Suppressor macrophage treated with lipopolysaccharide for 1 hour (primary cell): ENCODE results near the gene CUX1.
"Not testable (repeated sequence)": the region's sequence is repeated elsewhere in the genome, so short reads cannot be mapped to it uniquely, and the experiment has no call there.

ENCODE experiments used
- DNase-seq, 3 donors: peaks; one replicate each; pipeline ENCODE4 v3.0.0-alpha.2; 2020 to 2022

Gene CUX1

DNA sequence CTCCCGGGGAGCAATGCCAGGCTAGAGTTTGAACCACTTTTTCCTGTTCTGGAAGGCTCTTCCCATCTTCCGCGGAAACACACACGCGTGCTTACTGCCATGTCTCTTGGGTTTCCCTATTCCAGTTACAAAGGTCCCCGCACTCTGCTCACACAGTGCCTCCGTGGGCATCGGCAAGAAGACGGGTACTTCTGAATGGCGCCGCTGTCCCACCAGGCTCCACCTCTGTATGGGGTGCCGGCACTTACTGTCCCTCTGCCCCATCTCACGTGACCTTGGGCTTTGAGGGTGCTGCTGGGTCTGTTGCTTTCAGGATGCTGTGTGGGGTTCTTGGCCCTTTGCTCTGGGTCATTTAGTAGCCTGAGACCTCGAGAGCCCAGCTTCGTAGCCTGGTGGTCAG is 298.5 kb downstream of the CUX1 start:
- no peak for DNase-seq

DNA sequence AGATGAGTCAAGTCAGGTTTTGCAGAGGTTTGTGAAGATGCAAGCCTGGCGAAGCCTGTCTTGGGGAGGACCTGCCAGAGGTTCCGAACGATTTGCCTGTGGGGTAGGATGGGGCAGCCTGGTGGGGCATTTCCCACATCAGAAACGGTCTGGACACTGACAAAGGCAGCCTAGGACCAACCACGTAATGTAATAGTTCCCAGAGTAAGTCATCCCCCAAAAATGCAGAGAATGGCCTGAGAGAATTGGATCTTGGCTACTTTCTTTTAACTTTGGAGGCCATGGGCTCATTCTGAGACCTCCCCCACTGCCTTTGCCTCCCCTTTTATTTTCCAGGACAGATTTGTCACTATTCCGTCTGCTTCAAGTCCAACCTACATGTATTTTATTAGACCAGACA is 300.3 kb downstream of the CUX1 start:
- DNase-seq, result no peak

DNA sequence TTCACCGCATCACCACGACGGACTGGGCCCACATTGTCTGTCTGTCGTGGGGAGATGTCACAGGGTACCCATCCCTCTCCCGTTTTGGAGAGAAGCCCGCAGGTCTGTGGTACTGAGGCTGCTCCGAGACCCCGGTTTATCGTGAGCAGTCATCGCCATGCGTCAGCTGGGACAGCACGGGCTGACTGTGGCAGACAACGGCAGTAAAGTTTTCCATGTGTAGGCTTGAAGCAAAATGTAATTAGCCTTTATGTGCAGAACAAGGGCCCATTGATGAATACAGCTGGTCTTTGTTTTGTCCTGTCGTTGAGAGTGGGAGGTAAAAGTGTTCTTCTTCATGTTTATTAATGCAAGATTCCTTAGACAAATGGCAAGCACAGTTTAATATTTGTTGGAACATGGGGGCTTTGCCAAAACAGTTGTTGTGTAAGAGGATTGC is 301.8 kb downstream of the CUX1 start:
- DNase-seq, result no peak

DNA sequence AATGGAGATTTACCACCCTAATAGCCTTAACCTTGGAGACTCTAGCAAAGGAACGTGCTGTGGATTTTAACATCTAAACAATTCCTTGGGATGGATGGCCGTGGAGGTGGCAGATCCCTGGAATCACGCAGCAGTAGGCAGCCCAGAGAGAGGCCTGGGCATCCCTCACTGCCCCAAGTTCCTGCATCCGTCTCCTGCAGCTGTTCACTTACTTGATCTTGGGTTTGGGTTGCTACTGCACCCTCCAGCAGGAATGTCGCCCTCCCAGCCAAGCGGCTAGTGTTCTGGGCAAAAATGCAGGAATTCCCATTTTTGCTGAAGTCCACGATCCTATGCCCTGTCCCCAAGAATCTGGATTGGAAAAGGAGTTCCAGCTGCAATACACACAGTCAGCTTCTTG is 302.5 kb downstream of the CUX1 start:
- no peak for DNase-seq

DNA sequence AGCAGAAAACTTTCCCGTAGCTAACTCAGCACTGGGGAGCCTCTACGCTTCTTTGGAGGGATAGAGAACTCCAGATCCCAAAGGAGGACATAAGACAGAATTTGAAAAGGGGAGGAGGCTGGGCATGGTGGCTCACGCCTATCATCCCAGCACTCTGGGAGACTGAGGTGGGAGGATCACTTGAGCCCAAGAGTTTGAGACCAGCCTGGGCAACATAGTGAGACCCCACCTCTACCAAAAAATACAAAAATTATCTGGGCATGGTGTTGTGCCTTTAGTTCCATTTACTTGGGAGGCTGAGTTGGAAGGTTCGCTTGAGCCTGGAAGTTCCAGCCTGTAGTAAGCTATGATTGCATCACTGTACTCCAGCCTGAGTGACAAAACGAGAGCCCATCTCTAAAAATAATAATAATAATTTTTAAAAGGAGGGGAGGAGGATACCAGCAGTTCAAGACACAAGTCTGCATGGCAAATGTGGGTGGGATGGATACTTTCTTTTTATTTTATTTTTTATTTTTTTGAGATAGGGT is 303.3 kb downstream of the CUX1 start:
- DNase-seq, result peak; percentile 62 to 75 (median 72)

DNA sequence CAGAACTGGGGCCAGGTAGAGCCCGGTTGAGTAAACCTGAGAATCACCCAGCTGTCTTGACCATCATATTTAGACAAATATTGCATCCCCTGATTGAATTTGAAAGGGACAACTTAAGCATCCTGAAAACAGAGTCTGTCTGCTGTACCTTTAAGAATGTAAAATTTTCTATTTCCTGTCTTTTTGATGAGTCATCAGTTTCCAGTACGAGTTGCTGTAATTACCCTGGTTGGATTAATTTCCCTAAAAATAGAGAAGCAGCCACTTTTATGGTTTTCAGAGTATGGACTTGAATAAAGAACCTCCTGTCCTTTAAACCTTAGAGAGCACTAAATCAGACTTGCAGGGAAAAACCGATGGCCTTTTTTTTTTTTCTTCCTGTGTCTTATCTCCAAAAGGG is 304.6 kb downstream of the CUX1 start:
- peak; percentile 51 to 89 (median 82) for DNase-seq

DNA sequence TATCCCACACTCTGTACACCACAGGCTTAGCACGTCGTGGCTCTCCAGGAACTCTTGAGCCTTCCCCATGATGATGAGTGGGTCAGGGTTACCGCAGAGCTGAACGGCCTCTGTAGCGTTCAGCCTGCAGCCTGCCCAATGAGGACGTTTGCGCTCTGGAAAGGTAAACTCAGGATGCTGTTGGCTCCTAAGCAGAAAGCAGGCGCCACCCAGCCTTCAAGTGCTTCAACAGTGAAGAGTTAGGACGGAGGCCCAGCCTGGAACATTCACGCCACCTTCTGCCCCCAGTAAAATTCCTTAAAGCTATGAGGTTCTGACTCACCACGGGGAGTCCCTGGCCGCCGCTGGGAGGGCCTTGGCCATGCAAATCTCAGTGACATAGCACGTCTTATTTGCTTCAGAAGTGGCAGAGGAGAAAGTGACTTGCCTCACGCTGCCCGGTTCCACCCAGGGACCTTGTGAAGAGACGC is 307.7 kb downstream of the CUX1 start:
- peak; percentile 71 to 83 (median 81) for DNase-seq

DNA sequence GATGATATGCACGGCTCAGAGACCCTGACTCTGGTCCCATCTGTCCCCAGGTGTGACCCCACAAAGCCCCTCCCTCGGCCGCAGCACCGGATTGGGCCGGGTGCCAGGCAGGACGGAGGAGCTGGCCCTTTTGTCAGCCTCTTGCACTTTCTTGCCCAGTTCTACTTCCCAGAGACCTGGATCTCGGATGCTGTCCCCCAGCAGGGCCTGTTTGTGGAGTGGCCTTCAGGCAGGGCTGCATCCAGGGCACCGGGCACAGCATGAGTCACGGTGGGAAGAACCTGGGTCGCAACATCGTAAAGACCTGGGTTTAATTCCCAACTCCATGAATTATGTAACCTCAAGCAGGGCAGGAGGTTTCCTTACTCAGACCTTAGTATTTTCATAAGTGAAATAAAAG is 310.9 kb downstream of the CUX1 start:
- DNase-seq, result no peak

DNA sequence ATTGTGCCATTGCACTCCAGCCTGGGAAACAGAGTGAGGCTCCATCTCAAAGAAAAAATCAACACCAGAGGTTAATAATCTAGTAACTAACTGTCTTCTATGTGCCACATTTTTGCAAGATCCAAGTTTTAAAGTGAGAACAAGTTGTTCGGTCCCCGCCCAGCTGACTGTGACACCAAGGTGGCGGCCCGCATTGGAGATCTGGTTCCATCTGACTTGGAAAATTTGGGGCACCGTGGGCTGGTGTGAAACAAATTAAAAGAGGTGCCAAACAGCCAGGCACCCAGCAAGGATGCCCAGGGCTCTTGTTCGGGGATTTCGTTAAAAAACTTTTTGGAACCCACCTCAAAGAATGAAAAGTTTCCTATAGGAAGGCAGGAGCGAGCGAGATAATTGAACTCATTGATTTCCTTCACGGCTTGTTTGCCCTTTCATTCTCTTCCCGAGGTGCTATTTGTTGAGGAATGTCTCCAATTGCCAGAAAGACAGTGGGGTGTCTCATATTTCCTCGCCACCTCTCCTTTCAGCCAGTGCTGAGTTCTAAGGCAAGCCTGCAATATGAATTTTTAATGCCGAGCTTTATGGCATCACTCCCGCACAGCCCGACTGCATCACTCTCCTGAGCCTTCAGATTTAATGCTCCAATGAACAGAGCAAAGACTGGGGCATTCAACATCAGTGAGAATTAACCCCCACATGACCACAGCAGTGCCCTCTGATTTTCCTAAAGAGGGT is 312.4 kb downstream of the CUX1 start:
- DNase-seq, result no peak

DNA sequence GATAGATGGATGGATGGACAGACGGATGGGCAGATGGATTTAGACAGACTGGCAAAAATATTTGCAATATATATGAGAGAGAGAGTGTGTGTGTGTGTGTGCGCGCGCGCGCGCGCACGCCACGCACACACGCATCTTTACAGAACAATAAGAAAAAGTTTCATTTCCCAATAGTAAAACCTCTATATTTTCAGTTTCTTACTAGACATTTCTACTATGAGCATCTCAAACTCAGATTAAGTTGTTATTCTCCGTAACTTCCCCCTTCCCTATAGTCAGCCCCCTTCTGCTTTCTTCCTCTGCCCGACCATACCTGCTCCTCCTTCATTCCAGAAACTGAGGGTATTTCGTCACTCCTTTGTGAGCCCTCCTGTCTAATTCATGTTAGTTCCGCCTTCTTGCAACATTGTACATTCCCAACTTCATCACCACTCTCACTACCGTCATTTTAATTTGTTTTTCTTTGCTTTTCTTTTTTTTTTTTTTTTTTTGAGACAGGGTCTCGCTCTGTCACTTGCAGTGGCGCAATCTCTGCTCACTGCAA is 314.9 kb downstream of the CUX1 start:
- DNase-seq, result peak; percentile 81 to 95 (median 89)

DNA sequence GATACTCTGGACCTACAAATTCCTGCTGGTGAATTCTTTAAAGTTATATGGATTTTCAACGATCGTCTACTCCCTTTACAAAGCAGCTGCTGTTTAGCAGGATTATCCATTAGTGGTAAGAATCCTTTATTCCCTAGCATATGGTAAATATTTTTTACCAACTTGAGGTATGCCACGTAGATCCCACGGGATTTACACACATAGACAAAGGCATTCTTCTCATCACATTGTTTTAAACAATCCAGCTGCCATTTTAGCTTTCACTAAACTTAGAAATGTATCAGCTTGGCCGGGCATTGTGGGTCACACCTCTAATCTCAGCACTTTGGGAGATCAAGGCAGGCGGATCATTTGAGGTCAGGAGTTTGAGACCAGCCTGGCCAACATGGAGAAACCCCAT is 321.2 kb downstream of the CUX1 start:
- DNase-seq, result no peak

DNA sequence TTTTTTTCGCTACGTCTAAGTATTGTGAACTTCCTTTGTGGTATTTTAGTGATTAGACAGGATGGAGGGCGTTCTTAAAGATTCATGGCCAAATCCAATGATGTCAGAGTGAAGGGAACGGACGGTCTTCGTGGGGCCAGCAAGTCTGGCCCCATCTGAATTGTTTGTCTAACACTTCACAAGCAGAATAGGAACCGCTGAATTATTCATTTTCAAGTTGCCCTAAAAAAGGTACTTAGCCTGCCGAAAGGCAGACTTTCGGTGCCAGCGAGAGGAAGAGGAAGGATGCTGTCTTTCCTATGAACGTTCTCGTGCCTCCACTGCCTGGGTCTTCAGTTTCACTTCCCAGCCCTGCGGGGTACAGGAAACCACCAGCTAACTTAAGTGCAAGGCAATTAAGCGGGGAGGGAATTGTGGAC is 323.5 kb downstream of the CUX1 start:
- peak; percentile 66 to 76 (median 73) for DNase-seq

DNA sequence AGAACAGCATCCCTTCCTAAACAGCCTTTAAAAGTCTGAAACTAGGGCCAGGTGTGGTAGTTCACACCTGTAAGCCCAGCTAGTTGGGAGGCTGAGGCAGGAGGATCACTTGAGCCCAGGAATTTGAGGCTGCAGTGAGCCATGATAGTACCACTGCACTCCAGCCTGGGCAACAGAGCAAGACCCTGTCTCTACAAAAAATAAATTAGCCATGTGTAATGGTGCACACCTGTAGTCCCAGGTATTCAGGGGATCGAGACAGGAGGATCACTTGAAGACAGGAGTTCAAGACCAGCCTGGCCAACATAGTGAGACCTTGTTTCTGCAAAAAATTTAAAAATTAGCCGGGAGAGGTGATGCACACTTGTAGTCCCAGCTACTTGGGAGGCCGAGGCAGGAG is 325.0 kb downstream of the CUX1 start:
- DNase-seq, result not testable (repeated sequence)

DNA sequence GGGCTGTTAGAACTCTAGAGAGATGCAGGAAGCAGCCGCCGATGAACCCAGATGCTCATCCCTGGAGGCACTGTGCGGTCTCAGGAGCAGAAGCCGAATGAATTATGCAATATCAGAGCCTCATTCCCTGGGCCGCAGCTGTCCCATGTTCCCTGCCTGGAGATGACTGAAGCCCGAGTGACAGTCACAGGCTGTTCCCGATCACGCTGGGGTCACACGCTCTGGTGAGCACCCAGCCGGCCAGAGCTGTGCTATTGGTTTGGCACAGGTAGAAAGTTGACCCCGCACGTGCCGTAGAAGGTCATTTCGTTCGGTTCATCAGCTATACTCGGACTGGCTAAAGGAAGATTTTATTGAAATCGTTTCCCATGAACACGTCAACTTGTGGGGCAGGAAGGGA is 328.7 kb downstream of the CUX1 start:
- DNase-seq, result no peak

DNA sequence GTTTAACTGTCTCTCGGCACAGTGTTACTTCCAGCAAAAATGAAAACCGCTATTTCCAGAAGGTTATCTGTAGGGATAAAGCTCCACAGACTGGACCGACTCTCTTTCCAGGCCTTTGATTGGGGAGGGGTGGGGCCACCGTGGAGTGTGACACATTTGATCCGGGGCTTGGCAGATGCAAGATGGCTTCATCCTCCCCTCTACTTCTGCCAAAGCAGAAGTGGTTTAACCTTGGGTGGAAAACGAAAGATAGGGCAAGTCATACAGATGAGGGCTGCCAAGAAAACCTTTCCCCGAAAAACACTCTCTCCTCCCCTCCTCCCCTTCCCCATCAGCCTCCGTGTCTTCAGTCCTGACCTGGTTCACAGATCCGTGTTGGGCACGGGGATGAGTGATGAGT is 329.6 kb downstream of the CUX1 start:
- peak; percentile 58 to 65 (median 60) for DNase-seq

DNA sequence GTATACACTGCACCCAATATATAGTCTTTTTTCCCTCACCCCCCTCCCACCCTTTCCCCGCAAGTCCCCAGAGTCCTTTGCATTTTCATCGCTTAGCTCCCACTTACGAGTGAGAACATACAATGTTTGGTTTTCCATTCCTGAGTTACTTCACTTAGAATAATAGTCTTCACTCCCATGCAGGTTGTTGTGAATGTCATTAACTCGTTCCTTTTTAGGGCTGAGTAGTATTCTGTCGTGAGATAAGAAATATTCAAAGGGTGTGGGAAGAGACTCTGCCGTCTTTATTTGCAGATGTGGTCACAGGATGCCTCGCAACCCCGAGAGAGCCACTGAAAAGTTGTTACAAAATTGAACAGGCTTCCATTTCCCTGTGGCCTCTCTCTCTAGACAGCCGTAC is 331.4 kb downstream of the CUX1 start:
- no peak for DNase-seq

DNA sequence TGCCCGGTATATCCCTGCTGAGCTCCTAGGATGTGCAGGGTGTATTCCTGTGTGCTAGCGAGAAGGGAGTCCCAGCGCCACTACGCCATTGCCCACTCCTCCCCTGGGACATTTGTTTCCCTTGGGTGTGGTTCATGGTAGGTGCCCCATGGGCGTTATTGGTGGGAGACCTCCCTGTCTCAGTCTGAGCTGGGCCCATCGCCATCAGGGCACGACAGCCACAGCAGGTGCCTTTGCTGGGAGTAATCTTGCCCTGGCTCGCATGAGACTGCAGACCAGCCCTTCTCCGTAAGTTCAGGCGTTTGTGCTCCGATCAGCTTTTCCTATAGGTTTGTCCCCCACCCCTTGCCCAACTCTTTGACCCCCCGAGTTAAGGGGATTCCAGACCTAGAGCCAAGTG is 332.0 kb downstream of the CUX1 start:
- DNase-seq, result no peak

DNA sequence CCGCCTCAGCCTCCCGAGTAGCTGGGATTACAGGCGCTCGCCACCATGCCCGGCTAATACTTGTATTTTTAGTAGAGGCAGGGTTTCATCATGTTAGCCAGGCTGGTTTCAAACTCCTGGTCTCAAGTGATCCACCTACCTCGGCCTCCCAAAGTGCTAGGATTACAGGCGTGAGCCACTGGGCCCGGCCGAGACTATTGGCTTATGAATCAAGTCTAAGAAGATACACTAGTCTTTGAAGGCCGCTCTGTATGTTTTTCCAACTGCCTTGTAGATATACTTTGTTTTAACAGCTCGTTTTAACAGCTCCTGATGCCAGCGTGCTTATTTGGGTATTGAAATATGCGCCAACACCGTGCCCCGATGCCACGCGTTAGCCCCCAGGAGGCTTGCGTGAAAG is 332.8 kb downstream of the CUX1 start:
- no peak for DNase-seq

DNA sequence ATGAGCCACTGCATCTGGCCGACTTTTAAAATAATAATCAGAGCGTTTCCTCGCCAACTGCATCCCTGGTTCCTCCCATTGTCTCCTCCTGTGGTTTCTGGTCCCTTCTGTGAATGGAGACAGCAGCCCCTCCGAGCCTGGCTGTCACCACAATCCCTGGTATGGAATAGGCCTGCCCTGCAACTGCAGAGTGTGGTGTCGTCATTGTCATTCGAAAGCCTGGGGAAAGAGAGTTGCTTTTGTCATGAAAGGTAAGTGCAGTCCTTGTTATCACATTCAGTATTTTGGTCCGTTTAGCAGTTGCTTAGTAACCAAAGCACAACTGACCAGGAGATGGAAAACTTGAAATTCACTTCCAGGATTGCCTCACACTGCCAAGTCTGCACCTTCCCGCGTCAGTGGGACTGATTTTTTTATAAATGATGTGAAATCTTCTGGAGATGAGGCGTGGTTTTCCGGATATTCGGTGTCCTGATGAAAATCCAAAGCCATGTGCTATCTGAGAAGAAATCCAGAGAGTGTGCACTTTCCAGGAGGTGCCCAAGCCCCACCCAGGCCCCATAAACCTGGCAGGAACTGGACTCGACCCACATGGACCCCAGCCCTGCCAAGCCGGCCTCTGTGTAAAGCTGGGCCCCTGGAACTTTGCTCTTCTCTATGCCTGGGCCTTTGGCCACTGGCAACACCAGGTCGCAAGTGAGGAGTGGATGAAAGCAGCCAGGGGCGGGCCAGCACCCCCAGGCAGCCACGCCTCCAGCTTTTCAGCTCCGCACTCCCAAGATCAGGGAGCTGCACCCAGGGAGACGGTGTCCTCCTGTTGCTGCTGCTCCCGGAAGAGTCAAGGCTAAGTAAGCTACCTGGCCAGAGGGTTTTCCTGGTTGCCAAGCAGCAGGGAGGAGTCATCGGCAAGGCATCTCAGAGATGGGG is 335.5 kb downstream of the CUX1 start:
- no peak for DNase-seq

DNA sequence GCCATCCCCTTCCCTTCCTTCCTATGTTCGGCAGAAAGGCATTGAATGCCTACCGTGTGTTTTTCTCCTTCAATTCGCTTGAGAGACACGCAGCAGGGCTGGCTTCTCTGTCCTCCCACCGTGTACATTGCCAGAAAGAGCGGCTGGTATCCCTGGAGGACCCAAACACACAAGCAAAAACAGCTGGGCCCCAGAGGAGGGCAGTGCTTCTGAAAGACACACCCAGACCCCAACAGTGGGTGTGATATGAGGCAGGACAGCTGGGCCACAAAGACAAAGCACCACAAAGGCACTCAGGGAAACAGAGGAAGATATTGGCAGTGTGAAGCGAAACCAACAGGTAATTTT is 336.1 kb downstream of the CUX1 start:
- DNase-seq, result no peak

DNA sequence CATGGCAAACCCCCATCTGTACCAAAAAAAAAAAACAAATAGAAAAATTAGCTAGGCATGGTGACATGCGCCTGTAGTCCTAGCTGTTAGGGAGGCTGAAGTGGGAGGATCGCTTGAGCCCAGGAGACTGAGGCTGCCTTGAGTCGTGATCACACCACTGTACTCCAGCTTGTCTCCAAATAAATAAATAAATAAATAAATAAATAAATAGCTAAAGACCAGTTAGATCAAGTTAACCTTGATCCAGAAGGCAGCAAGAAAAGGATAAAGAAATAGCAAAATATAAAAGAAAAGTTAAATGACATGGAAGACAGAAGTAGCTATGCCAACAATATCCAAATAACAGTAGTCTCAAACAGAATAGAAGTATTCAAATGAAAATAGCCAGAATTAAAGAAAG is 337.0 kb downstream of the CUX1 start:
- DNase-seq, result no peak

DNA sequence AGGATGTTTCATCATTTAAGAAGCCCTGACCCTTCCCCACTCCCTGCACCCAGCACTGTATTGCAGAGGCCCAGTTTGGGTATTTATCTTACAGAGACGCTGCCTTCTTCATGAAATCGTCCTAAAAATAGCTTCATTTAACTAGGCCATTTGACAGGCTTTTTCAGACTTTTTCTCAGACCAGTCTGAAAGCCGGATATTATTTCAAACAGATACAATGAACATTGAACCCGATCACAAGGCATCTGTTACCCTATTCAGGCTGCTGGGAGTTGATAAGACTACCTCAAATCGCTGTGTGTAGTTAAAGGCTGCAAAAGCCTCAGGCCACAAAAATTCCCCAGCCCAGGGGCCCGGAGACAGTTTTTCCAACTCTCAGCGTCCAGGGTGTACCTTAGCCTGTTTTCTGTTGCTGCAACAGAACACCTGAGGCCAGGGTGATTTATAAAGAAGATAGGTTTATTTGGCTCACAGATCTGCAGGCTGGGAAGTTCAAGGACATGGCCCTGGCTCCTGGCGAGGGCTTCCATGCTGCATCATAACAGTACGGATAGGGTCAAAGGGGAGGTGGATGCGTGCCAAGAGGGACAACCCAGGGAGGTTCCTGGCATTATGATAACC is 338.5 kb downstream of the CUX1 start:
- no peak for DNase-seq

DNA sequence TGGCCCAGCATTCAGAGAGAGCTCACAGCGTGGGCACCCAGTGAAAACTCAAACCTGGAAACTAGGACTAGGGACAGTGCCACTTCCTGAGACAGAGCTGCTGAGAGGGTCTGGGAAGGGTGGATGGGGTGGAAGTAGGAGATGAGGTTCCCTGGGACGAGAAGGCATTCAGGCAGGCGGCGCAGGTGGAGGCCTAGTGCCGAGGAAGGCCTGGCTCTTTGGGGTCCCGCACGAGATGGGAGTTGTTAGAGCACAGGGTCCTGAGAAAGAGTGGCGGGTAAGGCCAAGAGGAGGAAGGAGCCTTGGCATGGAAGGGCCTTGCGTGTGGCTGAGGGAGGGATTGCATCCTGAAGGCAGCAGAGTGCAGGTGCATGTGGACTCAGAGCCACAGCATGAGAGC is 339.4 kb downstream of the CUX1 start:
- DNase-seq, result no peak
